ENCODE measurements around the gene WTAP.
"Not testable (repeated sequence)": the region's sequence is repeated elsewhere in the genome, so short reads cannot be mapped to it uniquely, and the experiment has no call there.

Gene WTAP

DNA sequence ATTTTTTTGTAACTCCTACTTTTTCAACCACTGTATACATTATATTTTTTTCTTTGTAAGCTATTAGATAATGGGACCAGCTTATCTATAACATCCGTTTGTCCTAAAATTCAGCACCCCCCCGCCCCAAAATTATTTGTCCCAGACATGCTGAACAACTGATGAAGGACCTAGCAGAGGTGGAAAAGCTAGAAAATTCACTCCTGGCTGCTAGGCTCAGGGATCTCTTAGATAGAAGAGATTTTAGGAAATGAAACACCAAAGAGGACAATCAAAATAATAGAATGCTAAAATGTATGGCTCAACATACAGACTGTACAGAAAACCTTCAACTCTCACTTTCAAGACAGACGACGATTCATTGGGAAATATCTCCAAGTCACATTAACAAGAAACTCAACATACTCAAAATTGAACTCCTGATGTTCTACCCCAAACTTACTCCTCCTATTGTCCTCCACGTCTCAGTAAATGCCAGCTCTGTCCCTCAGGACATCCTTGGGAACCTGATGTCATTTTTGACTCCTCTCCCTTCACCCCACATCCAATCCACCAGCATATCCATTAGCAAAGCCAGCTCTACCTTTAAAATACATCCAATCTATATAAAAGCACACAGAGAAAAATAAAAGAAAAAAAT lies 38.9 kb upstream of the WTAP start:
- in situ Hi-C loops (cut with HindIII; ENCODE audit: low pct_unique_long_range_greater_than_20kb, low sequenced_read_pairs) = no loop called here
- DNase-seq (ENCODE audit: low read depth in 1 of 2, low spot score in 1 of 2) = no peak
- TF ChIP-seq JUND (IDR thresholded peaks at IDR 0.05; ENCODE audit: low read depth) = no peak

DNA sequence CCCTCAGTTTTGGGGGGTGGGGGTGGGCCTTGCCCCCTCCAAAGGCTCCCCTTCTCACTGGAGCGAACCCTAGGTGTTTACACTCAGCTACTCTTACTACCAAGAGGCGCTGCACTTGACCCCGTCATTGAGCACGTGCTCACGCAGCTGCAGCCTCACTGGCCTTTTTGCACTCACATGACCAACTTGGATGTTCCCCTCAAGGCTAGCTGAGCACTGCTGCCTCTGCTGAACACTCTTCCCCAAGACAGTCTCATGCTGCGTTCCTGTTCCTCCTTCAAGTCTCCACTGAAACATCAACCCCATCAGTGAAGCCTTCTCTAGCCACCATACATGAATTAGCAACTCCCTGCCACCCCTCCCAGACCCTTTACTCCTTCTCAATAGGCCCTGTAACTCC lies 38.3 kb upstream of the WTAP start:
- in situ Hi-C loops (cut with HindIII; ENCODE audit: low pct_unique_long_range_greater_than_20kb, low sequenced_read_pairs) = no loop called here
- no peak for TF ChIP-seq JUND (IDR thresholded peaks at IDR 0.05; ENCODE audit: low read depth)
- no peak for DNase-seq (ENCODE audit: low read depth in 1 of 2, low spot score in 1 of 2)

DNA sequence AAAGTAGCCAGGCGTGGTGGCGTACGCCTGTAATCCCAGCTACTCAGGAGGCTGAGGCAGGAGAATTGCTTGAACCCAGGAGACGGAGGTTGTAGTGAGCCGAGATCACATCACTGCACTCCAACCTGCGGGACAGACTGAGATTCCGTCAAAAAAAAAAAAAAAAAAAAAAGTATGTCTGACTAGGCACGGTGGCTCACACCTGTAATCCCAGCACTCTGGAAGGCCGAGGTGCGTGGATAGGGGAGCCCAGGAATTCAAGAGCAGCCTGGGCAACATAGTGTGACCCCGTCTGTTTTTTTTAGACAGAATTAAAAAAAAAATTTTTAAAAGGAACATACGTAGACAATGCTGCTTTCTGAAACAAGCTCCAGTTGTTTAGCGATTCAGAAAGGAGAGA lies 37.2 kb upstream of the WTAP start:
- in situ Hi-C loops (cut with HindIII; ENCODE audit: low pct_unique_long_range_greater_than_20kb, low sequenced_read_pairs); DNase-seq (ENCODE audit: low read depth in 1 of 2, low spot score in 1 of 2): not testable (repeated sequence)

DNA sequence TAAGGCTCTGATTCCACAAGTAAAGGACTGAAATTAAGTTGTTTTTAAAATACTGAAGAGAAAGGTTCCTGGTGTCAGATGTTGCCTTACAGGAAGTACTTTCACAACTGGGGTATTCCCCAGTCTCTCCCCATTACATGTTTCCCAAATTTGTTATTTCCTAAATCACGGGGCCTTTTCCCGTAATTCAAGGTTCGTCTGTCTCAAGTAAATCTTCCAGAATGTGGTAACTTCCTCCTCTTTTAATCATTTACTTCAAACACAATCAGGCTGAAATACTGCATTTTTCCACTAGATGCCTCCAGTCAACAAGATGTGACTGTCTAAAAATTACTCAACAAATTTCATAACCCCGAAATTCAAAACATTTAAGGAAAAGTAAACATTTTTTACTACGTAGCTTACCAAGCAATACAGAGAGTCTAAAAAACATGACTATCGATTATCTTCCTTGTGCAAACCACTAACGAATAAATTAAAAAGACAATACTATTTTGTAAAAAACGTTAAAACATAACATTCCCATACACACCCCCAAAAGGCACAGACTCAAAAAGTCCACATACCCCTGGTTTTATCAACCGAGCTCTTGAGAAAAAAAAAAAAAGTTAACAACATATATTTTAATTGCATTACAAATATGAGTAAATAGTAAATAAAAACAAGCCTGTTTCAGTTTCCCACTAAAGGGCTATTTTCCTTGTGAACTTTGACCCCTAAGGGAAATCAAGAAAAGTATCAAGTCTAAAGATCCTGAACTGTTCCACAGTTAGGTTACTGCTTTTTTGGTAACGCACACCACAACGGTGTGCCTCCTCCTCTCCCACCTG lies 36.0 kb upstream of the WTAP start:
- no peak for TF ChIP-seq JUND (IDR thresholded peaks at IDR 0.05; ENCODE audit: low read depth)
- DNase-seq (ENCODE audit: low read depth in 1 of 2, low spot score in 1 of 2) = peak; percentile 4 to 66
- in situ Hi-C loops (cut with HindIII; ENCODE audit: low pct_unique_long_range_greater_than_20kb, low sequenced_read_pairs) = no loop called here

DNA sequence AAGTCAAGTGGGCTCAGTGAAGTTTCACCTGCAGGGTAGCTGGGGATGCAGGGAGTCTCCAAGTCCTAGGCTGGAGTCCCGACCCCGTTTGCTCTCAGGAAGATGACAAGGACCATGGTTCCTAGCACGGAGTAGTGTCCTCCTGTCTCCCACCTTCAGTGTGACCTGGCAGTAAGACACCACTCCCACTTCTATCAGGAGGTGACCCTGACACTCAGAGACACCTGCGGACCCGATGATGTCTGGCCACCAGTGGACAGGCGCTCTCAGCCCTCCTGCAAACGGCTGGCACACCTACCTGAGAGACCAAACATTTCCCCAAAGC lies 35.4 kb upstream of the WTAP start:
- DNase-seq (ENCODE audit: low read depth in 1 of 2, low spot score in 1 of 2) = no peak
- no peak for TF ChIP-seq JUND (IDR thresholded peaks at IDR 0.05; ENCODE audit: low read depth)
- in situ Hi-C loops (cut with HindIII; ENCODE audit: low pct_unique_long_range_greater_than_20kb, low sequenced_read_pairs) = no loop called here

DNA sequence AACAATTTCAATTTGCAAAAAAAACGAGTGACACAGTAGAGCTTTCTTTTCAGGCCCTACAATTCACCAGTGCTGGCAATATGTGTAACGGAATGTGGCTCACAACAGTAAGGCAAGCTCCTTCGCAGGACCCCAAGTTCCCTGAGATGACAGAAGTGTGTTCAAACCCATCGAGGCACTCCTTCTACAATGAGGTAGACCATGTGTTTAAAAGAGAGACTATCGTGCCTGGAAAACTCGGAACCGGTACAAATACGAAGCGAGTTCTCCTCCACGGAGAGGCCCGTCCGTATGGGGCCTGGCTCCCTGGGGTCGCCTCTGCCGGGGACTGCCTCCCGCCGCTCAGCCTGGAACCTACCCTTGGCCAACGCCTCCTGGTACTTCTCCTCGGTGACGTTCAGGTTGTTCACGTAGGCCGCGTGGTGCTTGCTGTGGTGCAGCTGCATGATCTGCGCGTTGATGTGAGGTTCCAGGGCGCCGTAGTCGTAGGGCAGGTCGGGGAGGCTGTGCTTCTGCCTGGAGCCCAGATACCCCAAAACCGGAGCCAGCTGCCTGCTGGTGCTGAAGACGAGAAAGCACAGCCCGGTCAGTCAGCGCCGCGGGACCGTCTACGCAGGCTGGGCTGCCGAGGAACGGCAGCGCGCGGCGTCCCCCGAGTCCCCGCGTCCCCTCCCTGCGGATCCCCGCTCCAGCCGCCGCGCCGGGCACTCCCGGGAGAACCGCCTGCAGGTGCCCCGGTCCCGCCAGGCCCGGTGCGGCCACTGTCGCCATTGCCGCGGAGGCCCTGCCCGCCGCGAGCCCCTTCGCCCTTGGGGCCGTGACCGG lies 34.8 kb upstream of the WTAP start:
- DNase-seq (ENCODE audit: low read depth in 1 of 2, low spot score in 1 of 2) = peak; percentile 37 to 48
- in situ Hi-C loops (cut with HindIII; ENCODE audit: low pct_unique_long_range_greater_than_20kb, low sequenced_read_pairs) = no loop called here

DNA sequence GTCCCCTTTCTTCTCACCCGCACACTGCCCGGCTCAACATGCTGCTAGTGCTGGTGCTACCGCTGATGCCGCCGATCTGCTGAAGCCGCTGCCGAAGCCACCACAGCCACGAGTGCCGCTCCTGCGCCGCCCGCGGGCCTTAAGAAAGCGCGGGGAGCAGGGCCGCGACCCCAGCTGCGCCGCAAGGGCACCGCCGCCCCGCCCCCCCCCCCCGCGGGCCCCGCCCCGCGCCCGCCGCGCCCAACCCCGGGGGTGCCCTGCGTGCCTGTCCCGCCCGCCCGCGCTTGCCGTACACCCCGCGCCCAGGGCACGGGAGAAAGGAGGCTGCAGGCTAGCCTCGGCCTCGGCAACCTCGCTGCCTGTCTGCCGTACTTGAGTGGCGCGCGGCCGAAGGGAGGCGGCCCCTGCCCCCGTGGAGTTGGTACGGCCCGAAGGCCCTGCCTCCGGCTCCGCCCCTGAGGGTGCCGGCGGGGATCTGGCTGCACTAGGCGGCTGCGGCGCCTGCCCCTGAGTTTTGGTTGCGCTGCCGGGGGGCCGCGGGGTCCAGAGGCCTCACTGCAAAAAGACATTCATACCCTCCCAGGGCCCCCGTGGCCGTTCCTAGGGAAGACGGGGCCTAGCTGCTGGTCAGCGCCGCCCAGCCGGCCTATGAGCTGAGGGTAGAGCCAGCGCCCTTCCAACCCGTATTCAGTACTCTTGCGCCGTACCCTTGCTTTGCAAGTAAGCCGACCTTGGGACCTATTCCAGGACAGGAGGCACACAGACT lies 34.0 kb upstream of the WTAP start, which contains the start of gene SOD2:
TSS of gene SOD2 (minus strand) at position 114 of the 766 bp plus-strand sequence. CDS start at position 40, 74 bp downstream.
- in situ Hi-C loops (cut with HindIII; ENCODE audit: low pct_unique_long_range_greater_than_20kb, low sequenced_read_pairs) = no loop called here
- DNase-seq (ENCODE audit: low read depth in 1 of 2, low spot score in 1 of 2) = peak; percentile 57 to 82
- no peak for TF ChIP-seq JUND (IDR thresholded peaks at IDR 0.05; ENCODE audit: low read depth)

More for the DNA sequence above, 34.8 kb upstream of the WTAP start:
- TF ChIP-seq JUND (IDR thresholded peaks at IDR 0.05; ENCODE audit: low read depth) = no peak

DNA sequence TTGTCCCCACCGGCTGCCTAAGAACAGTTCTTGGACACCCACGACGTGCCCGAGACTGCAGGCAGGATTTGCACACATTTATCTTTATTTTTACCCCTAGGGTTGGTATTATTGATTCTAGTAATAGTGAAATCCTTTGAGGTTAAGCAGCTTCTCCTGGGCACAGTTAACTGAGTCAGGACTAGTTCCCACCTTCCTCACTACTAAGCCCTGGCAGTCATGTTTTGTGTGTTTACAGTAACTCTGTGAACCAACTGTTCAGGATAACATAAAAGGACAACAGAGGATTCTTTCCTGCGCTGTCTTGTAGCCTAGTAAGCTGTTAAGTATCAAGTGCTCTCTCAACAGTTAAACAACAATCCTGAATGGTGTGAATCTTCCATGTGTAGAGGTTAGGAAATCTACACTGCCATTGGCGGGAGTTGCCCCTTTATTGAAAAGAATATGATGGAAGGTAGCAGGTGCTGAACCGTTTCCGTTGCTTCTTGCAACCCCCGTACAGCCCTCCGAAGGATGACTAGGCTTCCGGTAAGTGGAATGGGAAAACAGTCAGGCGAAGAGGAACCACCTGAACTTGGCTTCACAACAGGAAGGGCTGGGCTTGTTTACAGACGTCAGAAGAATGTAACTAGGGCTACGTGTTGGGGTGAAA lies 33.3 kb upstream of the WTAP start:
- DNase-seq (ENCODE audit: low read depth in 1 of 2, low spot score in 1 of 2) = no peak
- in situ Hi-C loops (cut with HindIII; ENCODE audit: low pct_unique_long_range_greater_than_20kb, low sequenced_read_pairs) = no loop called here
- no peak for TF ChIP-seq JUND (IDR thresholded peaks at IDR 0.05; ENCODE audit: low read depth)

DNA sequence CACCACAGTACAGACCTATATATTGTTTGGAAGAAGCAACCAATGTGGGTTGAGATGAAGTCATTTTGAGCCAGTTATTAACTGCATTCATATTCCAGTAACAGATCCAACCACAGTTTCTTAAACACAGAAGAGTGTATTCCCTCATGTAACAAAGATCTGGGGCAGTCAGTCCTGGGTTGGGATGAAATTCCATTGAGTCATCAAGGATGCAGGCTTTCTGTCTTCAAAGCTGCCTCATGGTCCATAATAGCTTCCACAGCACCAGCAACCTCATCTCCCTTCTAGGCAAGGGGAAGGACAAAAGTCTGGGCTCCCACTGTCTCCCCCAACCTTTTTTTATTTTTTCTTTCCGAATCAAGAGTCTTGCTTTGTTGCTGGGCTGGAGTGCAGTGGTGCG lies 31.3 kb upstream of the WTAP start:
- in situ Hi-C loops (cut with HindIII; ENCODE audit: low pct_unique_long_range_greater_than_20kb, low sequenced_read_pairs) = no loop called here
- no peak for TF ChIP-seq JUND (IDR thresholded peaks at IDR 0.05; ENCODE audit: low read depth)
- DNase-seq (ENCODE audit: low read depth in 1 of 2, low spot score in 1 of 2) = no peak

DNA sequence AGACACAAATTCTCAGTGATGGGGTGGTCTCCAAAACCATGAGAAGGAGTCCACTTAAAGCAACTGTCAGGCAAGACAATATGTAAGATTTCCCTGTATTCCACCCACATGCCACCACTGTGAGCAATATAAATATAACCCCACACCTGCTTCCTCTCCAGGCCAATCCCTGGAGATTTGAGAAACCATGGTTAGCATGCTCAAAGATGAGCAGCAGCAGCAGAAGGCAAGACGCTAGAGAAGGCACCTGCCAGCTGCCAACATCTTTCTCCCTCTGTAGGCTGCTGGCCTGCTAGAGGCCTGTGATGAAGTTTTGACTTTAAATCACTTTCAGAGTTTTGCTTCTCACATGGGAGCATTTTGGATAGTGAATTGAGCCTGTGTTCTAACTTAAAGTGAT lies 26.3 kb upstream of the WTAP start:
- no peak for DNase-seq (ENCODE audit: low read depth in 1 of 2, low spot score in 1 of 2)
- no peak for TF ChIP-seq JUND (IDR thresholded peaks at IDR 0.05; ENCODE audit: low read depth)
- in situ Hi-C loops (cut with HindIII; ENCODE audit: low pct_unique_long_range_greater_than_20kb, low sequenced_read_pairs) = no loop called here

DNA sequence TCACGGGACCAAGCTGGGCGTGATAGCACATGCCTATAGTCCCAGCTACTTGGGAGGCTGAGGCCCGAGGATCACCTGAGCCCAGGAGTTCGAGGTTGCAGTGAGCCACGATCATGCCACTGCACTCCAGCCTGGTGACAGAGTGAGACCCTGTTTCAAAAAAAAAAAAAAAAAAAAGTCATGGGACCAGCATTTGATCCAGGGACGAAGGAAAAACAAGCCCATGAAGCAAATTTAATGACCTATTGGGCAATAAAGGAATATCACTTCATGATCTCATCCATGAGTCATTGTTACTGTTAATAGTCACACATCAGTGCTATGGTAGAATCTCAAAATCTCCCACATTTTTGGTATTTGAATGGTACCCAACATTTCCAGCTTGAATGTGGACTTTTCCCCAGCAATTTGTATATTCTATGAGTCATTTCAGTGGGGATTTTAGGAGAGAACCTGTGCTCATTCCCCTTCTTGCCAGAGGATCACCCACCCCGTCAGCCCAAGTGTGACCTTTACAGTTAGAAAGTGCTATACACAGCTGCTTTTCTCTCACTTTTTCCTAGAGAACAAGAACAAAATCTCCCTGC lies 25.8 kb upstream of the WTAP start:
- in situ Hi-C loops (cut with HindIII; ENCODE audit: low pct_unique_long_range_greater_than_20kb, low sequenced_read_pairs) = no loop called here
- TF ChIP-seq JUND (IDR thresholded peaks at IDR 0.05; ENCODE audit: low read depth) = no peak
- DNase-seq (ENCODE audit: low read depth in 1 of 2, low spot score in 1 of 2) = no peak

DNA sequence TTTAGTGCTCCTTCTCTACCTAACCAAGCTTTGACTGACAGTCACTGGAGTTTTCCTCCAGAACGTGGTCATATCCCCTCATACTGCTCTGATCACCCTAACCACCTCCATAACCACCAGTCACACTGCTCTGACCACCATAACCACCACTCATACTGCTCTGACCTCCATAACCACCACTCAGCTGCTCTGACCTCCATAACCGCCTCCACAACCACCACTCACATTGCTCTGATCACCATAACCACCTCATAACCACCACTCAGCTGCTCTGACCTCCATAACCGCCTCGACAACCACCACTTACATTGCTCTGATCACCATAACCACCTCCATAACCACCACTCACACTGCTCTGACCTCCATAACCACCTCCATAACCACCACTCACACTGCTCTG lies 16.7 kb upstream of the WTAP start:
- in situ Hi-C loops (cut with HindIII; ENCODE audit: low pct_unique_long_range_greater_than_20kb, low sequenced_read_pairs); DNase-seq (ENCODE audit: low read depth in 1 of 2, low spot score in 1 of 2): not testable (repeated sequence)

DNA sequence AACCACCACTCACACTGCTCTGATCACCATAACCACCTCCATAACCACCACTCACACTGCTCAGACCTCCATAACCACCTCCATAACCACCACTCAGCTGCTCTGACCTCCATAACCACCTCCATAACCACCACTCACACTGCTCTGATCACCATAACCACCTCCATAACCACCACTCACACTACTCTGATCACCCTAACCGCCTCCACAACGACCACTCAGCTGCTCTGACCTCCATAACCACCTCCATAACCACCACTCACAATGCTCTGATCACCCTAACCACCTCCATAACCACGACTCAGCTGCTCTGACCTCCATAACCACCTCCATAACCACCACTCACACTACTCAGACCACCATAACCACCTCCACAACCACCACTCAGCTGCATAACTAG lies 14.9 kb upstream of the WTAP start:
- in situ Hi-C loops (cut with HindIII; ENCODE audit: low pct_unique_long_range_greater_than_20kb, low sequenced_read_pairs) = not testable (repeated sequence)

More for the DNA sequence above, 14.9 kb upstream of the WTAP start:
- DNase-seq (ENCODE audit: low read depth in 1 of 2, low spot score in 1 of 2) = not testable (repeated sequence)

All from T47D (cell line).